Astrocyte of the hippocampus (primary cell): ENCODE results near the gene ALG14.
"Not testable (repeated sequence)": the region's sequence is repeated elsewhere in the genome, so short reads cannot be mapped to it uniquely, and the experiment has no call there.

Experiments
- DNase-seq: peaks from one replicate; pipeline ENCODE4 v3.0.0; 2011; ENCODE audit warnings: low read depth, low spot score

Gene ALG14

DNA sequence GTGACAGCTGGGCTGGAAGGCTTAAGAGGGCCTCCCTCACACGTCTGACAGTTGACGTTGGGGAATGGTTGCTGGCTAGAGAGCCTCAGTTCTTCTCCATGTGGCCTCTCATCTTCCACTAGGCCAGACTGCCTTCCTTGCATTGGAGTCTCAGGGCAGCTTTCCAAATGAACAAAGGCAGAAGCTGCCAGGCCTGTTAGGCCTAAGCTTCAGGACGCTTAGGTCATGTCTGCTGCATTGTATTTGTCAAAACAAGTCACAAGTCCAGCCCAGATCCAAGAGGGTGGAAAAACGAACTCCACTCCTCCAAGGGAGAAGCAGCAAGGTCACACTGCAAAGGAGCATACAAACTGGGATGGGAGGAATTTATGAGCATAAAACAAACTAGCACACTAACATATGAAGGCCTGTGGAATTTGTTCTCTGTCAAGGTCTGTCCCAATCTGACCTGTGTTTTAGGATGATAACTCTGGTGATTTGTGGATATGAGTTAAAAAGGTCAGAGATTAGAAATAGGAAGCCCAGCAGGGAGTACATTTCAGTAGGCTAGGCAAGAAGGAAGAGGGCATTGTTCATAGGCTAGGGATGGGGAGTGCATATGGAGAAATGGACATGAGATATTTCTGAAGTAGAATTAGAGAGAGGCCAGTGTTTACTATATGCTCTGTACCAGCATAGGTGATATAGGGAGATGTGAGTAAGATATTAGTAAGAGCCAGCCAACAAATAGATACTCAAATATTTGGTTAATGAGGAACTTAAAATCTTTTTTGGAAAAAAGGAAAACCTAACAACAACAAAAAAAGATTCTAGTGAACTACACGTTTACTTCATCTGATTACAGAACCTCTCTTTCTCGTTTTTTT lies 116.8 kb downstream of the ALG14 start:
- DNase-seq = peak; percentile 40

DNA sequence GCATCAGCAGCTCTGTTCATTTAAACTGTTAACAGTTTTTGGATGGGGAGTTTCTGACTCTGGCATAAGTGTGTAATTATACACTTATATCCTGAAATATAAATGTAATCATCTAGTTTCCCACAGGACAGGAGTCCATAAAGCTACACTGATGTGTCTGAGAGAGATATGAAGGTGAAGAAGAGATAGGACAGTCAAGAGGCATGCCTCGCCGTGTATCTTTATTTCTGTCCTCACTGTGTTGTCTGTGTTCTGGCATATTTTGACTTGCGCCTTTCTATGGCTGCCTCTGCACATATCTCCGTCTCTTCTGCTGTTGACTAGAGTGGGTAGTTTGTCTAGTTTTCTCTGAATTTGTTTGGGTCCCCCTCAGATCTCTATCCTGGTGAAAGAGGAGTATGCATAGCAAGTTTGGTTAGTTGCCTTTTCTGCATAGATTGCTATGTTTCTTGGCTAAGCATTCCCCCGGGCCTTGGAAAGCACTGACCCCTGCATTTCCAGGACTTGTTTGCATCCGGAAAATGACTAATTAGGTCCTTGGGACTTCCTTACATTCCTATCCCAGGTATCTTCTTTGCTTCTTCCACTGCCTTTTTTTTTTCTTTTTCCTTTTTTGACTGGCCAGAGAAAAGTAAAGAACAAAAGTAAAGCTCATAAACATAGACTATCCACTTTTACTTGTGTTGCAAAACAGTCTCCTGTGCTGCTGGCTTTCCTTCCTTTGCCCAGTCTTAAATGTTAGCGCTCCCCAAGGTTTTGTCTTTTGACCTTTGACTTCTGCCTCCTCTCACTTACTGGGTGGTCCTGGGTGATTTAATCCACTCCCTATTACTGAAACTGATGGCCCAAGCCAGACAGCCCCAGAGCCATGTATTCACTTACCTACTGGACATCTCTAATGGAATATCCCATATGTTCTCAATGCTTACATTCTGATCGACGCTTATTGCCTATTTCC lies 118.2 kb downstream of the ALG14 start:
- no peak for DNase-seq

DNA sequence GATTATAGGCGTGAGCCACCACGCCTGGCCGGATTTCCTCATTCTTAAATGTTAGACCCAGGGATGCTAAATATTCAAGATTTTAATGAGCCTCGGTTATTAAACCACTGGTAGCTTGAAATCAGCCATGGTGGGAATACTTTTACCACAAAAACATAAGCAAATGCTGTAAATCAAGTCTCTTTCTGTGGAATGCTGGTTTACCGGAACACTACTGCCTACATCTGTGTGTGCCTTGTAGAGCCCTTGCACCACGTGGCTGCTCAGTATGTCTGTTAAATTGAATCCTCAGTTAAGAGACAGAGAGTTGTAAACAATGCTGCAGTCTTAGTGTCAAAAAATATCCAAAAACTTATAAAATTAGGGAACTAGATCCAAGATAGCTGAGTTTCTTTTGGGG lies 119.0 kb downstream of the ALG14 start:
- no peak for DNase-seq

DNA sequence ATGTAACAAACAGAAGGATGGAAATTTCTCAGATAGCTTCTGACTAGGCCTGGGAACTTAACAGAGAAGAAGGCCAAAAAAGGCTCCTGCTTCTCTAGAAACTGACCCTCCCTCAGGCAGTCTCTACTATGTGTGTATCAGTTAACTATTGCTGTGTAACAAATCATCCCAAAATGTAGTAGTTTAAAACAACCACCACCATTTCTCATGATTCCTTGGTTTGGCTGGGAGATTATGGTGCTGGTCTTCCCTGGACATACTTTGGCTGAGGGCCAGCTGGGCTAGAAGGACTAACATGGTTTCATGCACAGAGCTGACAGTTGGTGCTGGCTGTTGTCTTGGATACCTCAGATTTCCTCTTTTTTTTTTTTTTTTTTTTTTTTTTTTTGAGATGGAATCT lies 119.6 kb downstream of the ALG14 start:
- no peak for DNase-seq

DNA sequence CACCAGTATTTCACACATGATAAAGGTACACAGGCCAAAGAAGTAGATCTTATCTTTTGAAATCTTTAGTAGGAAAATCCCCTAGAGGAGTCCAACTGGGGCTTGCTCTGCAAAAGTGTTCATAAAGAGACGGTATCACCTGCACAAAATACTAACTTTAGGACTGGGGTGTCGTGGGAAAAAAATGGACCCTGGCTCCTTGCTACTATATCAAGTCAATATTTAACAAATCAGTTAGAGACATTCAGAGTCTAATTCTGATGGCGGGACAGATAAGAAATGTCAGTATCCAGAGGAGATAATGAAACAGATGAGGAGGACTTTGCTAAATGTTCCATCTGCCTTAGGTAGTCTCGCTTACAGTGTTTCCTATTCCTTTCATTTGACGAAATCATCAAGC lies 120.2 kb downstream of the ALG14 start:
- no peak for DNase-seq

DNA sequence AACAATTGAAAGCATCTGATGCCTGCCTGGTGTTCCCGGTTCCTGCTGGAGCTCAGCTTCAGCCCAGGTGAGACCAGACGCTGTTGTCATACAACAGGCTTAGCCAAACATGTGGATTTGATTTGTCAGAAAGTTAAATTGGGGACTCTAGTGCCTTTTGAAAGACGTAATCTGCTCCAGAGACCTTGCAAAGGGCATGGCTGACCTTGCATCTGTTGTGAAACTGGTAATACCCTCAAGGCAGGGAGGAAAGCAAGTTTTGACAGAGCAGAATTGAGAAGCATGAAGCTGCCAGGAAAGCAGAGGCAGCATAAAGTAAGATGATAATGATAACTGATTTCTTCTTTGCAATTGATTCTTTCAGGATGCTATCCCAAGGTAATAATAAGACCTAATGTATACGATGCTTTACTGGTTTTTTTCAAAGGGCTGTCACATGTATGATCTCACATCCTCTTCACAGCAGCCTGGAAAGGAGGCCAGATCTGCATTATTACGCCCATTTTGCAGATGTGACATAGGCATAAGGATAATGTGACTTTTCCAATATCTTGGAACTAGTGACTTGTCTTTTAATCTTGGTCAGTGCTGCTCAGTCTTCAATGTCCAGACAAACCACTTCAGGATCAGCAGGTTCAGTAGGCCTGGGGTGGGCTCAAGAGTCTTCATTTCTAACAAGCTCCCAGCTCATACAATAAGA lies 121.1 kb downstream of the ALG14 start:
- DNase-seq = no peak

DNA sequence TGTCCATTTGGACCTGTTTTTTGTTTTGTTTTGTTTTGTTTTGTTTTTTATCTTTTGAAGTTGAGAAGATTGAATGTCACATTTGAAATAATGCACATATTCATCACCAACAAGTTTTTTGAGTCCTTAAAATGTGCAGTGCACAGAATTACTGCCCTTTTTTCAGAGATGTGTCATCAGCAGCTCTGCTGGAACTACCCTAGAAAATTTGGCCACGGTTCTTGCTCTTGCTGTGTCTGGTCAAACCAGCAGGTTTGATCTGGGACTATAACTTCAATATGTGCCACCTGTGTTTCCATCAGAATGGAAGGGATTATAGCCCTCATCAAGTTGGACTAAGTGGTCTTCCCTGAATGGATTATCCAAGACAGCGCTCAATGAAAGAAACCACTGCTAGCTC lies 121.7 kb downstream of the ALG14 start:
- no peak for DNase-seq

DNA sequence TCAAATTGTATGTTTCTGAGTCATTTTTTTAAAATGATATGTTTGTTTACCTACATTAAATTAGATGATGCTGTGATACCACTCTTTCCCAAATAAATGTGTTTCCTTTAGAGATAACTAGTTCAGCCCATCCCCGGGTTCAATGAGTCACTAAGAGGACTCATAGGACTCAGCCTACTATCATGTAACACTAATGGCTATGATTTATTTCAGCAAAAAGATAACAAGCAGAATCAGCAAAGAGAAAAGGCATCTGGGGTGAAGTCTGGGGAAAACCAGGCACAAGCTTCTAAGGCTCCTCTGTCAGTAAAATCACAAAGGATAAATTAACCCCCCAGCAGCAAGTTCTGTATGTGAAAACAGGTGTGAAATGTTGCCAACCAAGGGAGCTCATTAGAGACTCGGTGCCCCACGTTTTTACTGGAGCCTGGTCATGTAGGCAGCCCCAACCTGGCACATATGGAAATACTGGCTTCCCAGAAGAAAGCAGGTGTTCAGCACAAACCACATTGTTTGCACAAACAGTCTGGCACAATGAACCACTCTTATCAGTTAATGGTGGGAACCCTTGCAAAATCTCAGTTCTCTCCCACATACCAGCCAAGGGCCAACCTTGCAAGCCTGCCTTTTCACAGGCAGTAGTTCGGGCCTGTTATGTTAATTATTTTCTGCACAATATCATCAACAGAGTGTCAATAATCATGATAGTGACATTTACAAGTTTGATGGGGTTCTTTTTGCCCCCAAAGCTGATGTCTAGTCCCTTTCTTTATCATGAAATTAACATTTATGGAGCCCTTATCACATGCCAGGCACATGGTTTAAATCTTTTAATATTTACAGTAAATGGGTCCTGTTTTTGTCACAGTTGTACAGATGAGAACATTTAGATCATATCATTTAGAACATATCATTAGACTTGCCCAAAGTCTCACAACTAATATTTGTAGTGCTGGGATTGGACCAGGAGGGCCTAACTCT lies 122.8 kb downstream of the ALG14 start:
- peak; percentile 44 for DNase-seq

DNA sequence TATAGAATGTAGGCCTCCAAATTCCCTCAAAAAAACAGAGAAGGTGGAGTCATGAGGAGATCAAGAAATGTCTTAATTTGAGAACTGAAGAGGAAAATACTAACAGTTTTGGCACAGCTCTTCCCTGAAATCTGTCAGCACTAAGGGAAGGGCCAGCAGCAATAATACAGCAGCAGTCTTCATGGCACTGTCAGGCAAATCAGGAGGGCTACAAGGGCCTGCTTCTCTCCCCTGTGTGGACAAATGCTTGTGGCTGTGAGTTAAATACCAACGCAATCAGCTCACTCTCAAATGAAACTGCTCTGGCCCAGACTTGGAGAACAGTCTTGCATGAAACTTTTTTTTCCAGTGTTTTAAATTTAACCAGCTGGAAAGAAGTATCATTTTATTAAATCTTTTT lies 125.3 kb downstream of the ALG14 start:
- DNase-seq = peak; percentile 87

DNA sequence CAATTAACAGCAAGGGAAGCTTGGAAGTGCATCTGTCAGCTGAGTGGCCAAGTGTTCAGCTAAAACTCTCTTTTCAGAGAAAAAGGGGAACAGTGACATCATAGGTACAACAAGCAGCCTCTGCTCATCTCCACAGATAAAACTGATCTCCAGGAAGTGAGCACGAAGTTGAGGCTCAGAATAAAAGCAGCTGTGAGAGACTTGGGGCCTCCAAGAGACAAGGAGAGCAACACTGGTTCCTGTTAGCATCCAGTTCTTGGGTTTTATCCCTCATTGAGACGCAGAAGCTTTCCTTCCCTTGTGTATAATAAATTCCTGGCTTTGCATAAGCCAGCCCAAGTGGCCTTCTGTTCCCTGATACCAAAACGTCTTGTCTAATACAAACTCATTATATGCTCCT lies 125.9 kb downstream of the ALG14 start:
- no peak for DNase-seq

DNA sequence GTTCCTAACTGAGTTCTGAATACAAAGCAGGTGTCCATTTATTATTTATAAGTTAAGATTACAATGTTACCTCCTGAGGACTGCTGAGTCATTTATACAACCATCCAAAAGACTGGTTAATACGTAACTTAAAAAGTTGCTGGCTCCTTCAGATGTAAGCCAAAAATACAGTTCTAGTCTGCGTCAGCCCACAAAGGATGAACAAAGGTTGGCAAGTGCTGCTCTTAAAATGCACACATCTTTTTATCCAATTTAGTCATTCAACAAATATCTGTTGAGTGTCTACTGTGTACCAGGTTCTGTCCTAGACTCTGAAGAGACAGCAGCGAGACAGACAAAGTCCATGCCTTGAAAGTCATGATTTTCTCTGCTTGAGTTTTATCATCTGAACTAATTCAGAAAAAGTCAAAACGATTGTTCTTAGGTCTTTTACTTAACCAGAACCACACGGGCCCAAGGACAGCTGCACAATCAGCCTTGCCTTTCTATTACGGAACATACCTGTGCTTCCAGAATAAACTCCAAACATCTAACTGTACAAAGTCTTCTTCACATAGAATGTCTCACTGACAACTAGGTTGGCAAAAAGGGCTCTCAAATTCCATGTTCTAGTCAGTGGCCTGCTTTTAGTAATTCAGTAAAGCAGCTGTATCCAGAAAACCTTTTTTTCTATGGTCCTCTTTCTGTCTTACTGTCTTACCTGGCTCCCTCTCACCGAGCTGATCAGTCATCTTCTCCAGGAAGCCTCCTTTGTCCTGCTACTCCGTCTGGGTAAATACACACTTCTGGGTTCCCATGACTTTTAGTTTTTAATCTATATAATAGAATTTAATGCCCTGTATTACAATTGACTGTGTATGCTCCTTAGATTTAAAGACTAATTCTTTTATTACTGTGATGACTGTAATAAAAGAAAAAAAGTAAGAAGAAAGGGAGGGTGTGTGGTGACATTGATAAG lies 130.3 kb downstream of the ALG14 start:
- DNase-seq = no peak

DNA sequence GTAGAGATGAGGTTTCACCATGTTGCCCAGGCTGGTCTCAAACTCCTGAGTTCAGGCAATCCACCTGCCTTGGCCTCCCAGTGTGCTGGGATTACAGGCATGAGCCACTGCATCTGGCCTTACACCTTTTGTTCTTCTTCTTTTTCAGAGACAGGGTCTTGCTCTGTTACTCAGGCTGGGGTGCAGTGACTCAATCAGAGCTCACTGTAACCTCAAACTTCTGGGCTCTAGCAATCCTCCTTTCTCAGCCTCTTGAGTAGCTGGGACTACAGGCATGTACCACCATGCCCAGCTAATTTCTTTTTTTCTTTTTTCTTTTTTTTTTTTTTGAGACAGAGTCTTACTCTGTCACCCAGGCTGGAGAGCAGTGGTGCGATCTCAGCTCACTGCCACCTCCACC lies 131.3 kb downstream of the ALG14 start:
- DNase-seq = not testable (repeated sequence)

DNA sequence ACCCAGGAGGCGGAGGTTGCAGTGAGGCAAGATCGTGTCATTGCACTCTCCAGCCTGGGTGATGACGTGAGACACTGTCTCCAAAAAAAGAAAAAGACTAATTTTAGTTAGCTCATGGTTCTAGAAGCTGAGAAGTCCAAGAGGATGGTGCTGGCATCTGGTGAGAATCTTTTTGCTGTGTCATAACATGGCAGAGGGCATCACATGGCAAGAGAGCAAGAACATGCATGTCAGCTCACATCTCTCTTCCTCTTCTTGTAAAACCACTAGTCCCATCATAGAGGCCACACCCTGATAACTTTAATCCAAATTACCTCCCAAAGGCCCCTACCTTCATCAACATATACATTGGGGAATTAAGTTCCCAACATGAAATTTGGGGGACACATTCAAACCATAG lies 132.0 kb downstream of the ALG14 start:
- no peak for DNase-seq

DNA sequence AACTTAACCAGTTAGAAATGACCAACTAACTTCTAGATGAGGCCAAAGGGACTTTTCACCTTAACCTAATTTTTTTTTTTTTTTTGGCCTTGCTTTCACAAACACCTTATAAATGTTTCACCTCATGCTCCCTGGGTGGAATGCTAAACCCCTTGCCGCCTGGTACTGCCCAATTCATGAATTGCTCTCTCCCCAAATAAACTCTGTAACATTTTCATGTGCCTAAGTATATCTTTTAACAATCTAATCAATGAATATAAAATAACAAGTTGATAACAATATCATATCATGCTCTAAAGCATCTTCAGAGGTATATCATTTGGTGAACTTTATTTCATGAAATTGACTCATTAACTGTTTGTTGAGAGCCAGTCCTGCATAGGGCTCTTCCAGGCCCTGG lies 134.9 kb downstream of the ALG14 start:
- DNase-seq = no peak

DNA sequence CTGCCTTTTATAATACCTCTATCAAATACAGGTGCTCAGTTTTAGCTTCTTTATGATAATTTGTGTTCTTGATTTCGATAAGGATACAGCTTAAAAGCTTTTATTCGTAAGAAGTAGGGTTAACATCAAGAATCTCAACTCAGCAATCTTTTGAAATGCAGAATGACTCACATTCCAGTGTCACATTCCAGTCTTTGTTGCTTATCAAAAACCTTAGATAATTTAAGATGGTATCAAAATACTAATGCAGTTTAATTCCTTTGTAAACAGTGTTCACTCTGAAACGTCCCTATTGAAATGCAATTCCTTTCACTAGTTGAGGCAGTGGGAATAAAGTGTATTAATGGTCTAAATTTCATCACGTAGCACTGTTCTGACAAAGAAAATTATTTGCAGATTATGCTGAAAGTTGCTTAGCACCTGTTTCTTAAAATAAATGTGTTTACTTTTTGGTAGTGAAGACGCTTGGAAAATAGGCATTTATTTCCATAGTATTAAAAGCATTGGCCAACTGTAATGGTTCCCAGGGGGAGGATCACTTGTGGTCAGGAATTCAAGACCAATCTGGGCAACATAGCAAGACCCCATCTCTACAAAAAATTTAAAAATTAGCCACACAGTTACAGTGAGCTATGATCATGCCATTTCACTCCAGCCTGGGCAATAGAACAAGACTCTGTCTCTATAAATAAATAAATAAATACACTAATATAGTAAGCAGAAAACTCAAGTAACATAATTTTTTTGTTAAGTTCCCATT lies 135.7 kb downstream of the ALG14 start:
- DNase-seq = peak; percentile 41

DNA sequence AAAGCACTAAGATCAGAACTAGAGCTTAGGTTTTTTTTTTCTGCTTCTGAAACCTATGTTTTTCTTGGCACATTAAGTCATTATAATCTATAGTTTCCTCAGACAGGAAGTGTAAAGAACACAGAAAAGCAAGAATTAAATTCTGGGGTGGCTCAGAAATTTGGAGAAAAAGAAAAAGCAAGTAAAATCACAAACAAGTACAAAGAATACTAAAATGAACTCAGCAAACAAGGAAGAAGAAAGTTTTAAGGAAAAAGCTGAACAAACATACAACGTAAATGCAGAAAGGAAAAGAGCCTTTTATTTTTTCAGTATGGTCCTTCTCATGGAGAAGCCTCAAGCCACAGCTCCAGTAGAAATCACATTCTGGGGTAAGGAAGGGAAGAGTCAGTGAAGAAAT lies 137.3 kb downstream of the ALG14 start:
- DNase-seq = no peak

DNA sequence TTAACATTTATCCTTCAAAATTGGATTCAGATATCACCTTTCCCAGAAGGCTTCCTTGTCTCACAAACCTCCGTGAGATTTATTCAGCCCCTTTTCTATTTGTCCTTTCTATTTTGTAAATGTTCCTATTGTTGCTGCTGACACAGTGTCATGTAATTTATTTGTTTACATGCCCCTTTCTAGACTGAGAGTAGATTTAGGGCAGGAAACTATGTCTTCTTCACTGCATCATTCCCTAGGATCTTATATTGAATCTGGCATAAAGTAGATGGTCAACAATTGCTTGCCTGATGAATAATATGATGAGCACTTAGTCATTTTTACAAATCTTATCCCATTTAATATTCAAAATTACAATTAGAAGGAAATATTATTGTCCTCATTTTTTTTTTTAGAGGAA lies 137.7 kb downstream of the ALG14 start:
- no peak for DNase-seq

DNA sequence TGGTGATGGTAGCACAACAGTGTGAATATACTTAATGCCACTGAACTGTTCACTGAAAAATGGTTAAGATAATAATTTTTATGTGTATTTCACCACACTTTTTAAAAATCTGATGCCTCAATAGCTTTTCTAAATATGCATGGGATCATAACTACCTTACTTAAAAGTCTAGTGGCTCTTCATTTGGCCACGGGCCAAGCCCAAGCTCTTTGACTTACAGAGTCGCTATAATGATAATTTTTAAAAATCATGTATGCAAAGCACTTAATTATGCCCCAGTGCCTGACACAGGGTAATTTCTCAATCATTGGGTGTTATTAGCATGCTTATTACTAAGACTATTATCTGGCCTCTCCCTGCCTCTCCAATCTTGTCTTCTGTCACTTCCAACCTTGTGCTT lies 138.2 kb downstream of the ALG14 start:
- DNase-seq = no peak

DNA sequence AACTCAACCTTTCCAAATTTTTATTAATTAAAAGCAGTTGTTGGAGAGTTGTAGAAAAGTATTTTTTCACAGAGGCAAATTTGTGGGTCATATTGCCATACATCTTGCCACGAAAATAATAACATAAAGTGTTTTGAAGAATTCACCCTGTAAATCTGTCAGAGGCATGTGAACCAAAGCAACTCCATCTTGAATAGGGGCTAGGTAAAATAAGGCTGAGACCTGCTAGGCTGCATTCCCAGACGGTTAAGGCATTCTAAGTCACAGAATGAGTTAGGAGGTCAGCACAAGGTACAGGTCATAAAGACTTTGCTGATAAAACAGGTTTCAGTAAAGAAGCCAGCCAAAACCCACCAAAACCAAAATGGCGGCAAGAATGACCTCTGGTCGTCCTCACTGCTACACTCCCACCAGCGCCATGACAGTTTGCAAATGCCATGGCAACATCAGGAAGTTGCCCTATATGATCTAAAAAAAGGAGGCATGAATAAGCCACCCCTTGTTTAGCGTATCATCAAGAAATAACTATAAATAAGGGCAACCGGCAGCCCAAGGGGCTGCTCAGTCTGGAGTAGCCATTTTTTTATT lies 141.4 kb downstream of the ALG14 start:
- no peak for DNase-seq
